ENCODE measurements around the gene CELSR1.

The CELSR1 gene

DNA sequence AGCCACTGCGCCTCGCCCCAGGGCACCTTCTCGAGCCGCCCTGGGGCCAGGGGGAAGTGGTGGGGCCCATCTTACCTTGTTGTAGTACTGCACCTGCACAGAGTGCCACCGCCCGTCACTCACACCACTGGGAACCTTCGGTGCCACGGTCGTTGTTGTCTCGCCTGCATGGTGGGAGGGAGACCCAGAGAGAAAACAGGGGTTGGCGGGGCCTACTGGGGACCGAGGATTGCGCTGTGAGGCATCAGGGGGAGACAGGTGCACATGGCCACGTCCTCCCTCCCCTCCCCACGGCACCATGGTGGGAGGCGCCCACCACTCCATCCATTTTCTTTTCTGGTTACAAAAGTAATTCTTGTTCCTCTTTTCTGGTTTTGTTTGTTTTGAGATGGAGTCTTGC lies 104.1 kb downstream of the CELSR1 start:
- H3K27ac ChIP-seq (ENCODE audit: poor library complexity, severe bottlenecking): no peak overlapping the region
- DNase-seq (ENCODE audit: low spot score): no peak
- peaks cover 43% of the 10 kb centered on the region for H3K36me3 ChIP-seq (ENCODE audit: low read depth)
- TF ChIP-seq, protein P1, sequence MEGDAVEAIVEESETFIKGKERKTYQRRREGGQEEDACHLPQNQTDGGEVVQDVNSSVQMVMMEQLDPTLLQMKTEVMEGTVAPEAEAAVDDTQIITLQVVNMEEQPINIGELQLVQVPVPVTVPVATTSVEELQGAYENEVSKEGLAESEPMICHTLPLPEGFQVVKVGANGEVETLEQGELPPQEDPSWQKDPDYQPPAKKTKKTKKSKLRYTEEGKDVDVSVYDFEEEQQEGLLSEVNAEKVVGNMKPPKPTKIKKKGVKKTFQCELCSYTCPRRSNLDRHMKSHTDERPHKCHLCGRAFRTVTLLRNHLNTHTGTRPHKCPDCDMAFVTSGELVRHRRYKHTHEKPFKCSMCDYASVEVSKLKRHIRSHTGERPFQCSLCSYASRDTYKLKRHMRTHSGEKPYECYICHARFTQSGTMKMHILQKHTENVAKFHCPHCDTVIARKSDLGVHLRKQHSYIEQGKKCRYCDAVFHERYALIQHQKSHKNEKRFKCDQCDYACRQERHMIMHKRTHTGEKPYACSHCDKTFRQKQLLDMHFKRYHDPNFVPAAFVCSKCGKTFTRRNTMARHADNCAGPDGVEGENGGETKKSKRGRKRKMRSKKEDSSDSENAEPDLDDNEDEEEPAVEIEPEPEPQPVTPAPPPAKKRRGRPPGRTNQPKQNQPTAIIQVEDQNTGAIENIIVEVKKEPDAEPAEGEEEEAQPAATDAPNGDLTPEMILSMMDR (IDR thresholded peaks at IDR 0.05; ENCODE audit: poor library complexity, severe bottlenecking): no peak
- no peaks in the 10 kb centered on the region for H3K27me3 ChIP-seq (ENCODE audit: insufficient read depth, poor library complexity, severe bottlenecking)
- H3K4me1 ChIP-seq (ENCODE audit: insufficient read depth, poor library complexity, severe bottlenecking): peaks cover 5% of the 10 kb centered on the region
- H3K4me3 ChIP-seq (ENCODE audit: severe bottlenecking): no peak overlapping the region
- no peak for ATAC-seq (ENCODE audit: low read depth)
- no peaks in the 10 kb centered on the region for H3K9me3 ChIP-seq (ENCODE audit: severe bottlenecking)

DNA sequence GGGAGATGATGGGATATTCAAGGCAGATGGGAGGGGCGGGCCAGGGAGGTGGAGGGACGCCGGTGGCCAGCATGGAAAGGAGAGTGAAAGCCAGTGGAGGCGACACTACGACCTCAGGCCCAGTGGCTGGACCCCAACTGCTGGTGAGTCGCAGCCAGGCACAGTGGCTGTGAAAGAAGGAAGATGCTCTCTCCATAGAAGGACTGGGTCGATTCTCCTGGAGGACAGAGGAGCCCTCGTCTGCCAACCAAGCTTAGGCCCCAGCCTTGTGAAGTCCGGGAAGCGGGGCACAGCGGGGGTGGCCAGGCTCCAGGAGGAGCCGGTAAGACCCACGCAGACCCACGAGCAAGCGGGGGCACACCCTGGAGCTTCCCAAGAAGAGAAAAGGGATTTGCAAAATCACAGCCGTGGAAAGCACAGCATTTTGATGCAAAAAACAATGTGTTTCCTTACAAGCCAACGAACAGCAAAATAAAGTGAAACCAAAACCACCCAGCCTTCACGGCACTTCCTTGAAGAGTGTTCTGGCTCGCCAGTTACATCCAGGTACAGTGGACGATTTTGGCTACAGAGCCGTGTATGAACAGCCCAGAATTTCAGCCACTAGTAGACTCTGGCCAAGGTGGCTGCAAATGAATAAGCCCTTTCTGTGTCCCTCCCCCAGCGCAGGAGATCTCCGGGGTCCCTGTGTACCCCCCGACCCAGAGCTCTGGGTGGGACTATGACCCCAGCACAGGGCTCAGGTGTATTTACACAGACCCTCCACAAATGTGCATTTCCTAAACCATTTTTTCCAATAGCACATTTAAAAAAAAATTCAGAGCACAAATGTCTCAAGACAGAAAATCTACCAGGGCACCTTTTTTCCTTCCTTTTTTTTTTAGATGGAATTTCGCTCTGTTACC lies 105.0 kb downstream of the CELSR1 start:
- Histone ChIP-seq H3K36me3 (ENCODE audit: low read depth) (peaks cover 41% of the 10 kb centered on the region), H3K4me3 (ENCODE audit: severe bottlenecking) (no peak overlapping the region), H3K4me1 (ENCODE audit: insufficient read depth, poor library complexity, severe bottlenecking) (peaks cover 5% of the 10 kb centered on the region), H3K27ac (ENCODE audit: poor library complexity, severe bottlenecking) (no peak overlapping the region), H3K9me3 (ENCODE audit: severe bottlenecking) (no peaks in the 10 kb centered on the region), H3K27me3 (ENCODE audit: insufficient read depth, poor library complexity, severe bottlenecking) (no peaks in the 10 kb centered on the region)
- ATAC-seq (ENCODE audit: low read depth): peak; percentile 50; the same call in 1 of the 3 replicates
- DNase-seq (ENCODE audit: low spot score): peak; percentile 49
- TF ChIP-seq, protein P1 (IDR thresholded peaks at IDR 0.05; ENCODE audit: poor library complexity, severe bottlenecking): no peak

DNA sequence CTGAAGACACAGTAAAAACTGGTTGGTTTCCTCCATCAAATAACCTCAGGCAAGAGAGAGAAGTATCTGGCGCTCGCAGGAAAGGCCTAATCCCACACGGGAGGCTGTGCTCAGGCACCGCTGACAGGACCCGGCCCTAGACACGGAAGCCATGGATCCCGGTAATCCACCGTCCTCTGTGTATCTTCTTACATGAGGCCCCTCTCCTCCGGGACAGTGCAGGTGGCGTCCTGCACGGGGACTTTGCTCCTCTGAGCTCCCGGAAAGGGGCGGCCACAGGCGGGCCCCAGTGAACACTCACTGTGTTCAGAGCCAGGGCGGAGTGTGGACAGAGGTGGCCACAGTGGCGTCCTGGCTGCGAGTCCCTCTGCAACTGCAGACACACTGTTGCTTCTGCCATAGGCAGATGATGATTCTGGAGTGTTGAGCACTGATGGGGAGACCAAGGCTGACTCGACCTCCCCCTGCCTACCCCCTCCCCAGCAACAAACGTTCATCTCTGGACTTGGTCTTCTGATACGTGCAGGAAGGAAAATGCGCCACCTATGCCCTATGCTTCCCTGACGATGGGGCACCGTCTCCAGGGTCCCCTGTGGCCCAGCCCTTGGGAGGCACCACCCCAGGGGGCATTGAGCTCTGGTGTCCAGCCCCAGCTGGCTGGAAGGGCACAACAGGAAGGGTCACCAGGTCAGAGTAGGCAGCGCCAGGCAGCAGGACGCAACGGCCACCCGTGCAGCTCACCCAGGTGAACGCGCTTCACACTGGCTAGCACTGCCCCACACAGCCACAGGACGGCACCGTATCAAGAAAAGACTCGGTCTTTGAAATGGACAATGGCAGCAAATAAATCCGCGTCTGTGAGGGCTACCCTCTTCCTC lies 106.2 kb downstream of the CELSR1 start:
- Histone ChIP-seq H3K4me3 (ENCODE audit: severe bottlenecking) (no peak overlapping the region), H3K27ac (ENCODE audit: poor library complexity, severe bottlenecking) (no peak overlapping the region), H3K9me3 (ENCODE audit: severe bottlenecking) (no peaks in the 10 kb centered on the region), H3K4me1 (ENCODE audit: insufficient read depth, poor library complexity, severe bottlenecking) (no peaks in the 10 kb centered on the region), H3K36me3 (ENCODE audit: low read depth) (peaks cover 40% of the 10 kb centered on the region), H3K27me3 (ENCODE audit: insufficient read depth, poor library complexity, severe bottlenecking) (no peaks in the 10 kb centered on the region)
- no peak for ATAC-seq (ENCODE audit: low read depth)
- TF ChIP-seq, protein P1 (IDR thresholded peaks at IDR 0.05; ENCODE audit: poor library complexity, severe bottlenecking): no peak
- no peak for DNase-seq (ENCODE audit: low spot score)

DNA sequence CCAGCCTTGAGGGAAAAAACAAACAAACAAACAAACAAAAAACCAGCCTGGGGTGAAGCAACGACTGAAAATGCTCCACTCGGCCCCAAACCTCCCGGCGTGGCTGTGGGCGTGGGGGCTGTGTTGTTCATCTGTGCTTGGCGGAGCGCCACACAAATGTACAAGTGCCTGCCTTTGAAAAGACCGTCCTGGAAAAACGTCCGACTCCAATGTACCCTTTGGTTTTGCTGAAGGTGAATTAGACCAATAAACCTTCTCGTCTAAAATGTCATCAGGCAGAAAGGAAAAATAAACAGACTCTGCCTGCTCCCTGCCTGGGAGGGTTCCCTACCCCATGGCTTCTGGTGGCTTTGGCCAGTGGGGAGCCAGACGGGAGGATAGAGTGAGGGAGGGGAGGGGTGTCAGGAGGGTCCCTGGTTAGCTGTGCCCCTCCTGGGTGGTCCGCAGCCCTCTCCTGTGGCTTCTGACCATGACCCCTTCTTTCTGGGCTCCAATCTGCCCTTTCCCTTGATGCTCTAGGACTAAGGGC lies 108.0 kb downstream of the CELSR1 start:
- Histone ChIP-seq H3K27ac (ENCODE audit: poor library complexity, severe bottlenecking) (no peak overlapping the region), H3K27me3 (ENCODE audit: insufficient read depth, poor library complexity, severe bottlenecking) (no peaks in the 10 kb centered on the region), H3K4me3 (ENCODE audit: severe bottlenecking) (no peak overlapping the region), H3K36me3 (ENCODE audit: low read depth) (peaks cover 38% of the 10 kb centered on the region), H3K4me1 (ENCODE audit: insufficient read depth, poor library complexity, severe bottlenecking) (no peaks in the 10 kb centered on the region), H3K9me3 (ENCODE audit: severe bottlenecking) (no peaks in the 10 kb centered on the region)
- TF ChIP-seq, protein P1 (IDR thresholded peaks at IDR 0.05; ENCODE audit: poor library complexity, severe bottlenecking): no peak
- no peak for ATAC-seq (ENCODE audit: low read depth)
- no peak for DNase-seq (ENCODE audit: low spot score)

All from RWPE2 (cell line).